RCC 7860 (cell line): Measurements from ENCODE around the gene NLN.
A peak's percentile ranks its signal among the peaks of the same experiment; 100 is the strongest.
"Not testable (repeated sequence)": the region's sequence is repeated elsewhere in the genome, so short reads cannot be mapped to it uniquely, and the experiment has no call there.

Experiments
- DNase-seq: peaks from one replicate; pipeline ENCODE4 v3.0.0-alpha.2; 2015; ENCODE audit warnings: low spot score
- FAIRE-seq: peaks from 2 replicates; lab custom pipeline; 2012; peaks lifted over from hg19 to GRCh38; lab: Jason Lieb, UNC

NLN gene

GRCh38 chr5:65769539-65769938 is 47.5 kb downstream of the NLN start:
- FAIRE-seq: peak; percentile 84

DNA sequence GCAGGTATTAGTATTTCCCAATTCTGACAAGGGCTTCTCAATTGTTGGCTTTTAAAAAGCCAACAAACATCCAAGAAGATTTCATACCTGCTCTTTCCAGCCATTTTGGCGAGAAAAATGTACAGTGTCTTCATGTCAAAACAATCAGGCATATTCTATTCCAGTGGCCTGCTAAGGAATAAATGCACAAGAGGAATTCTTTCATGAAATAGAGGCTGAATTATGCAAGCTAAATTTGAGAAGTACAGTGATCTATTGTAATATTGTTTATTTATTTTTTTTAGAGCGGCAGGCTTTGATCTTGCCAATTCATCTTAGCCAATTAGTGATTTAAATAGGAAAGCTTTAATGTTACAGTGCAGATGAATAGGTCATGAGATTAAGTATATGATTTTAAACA is 49.3 kb downstream of the NLN start:
- no peak for FAIRE-seq
- DNase-seq: no peak

More at GRCh38 chr5:65769539-65769938, 47.5 kb downstream of the NLN start:
- peak; percentile 81 for DNase-seq

GRCh38 chr5:65772963-65773362 is 51.0 kb downstream of the NLN start:
- not testable (repeated sequence) for DNase-seq, FAIRE-seq

DNA sequence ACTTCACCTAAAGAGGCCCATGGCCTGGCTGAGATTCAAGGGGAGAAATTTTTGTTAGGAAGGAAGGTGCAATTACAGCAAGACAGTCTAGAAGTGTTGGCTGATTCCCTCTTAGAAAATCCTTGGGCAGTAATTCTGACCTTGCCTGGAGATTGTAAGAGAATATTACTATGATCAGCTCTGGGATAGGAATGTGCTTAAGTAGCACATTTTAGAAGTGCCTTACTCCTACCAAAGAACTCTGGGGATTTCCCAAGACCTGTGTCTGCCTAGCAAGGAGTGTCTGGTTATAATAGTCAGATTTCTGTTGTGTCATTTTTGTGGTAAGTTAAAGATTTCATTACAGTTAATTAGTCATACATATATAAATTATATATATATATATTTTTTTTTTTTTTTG is 52.3 kb downstream of the NLN start:
- peak; percentile 80 for DNase-seq
- peak; percentile 81 for FAIRE-seq

- FAIRE-seq (no peak), DNase-seq (no peak)
Measured at GRCh38 chr5:65775476-65775875, 53.5 kb downstream of the NLN start.

DNA sequence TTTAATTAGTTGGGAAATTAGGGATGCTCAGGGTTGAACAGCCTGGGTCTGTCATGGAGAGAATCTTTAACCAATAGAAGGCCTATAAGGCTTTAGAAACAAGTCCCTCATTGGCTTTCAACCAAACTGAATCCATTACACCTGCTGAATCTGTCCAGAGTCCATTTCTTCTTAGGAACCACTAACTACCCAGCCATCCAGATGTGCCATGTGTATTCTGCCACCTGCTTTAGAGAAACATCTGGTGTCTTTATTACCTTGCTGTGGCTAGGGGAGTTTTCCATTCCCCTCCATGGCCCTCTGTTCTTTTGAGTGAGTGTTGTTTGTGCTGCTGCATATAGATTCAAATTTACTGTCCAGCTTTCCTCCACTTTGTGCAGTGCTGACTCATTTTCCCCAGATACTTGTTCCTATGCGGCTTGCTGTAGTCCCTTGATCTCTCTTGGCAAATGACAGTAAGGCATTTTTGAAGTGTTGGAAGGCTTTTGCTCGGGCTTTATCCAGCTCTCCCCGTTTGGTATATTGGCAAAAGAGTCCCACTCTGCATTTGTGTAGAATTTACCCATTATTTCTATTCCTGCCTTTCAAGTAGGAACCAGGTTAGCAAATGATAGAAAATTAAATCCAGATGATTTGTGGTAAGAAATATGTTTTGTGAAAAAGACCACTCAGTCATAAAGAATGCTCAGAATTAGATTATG is 54.6 kb downstream of the NLN start:
- DNase-seq: no peak
- no peak for FAIRE-seq

GRCh38 chr5:65778126-65778525 is 56.1 kb downstream of the NLN start:
- DNase-seq (no peak), FAIRE-seq (no peak)

DNA sequence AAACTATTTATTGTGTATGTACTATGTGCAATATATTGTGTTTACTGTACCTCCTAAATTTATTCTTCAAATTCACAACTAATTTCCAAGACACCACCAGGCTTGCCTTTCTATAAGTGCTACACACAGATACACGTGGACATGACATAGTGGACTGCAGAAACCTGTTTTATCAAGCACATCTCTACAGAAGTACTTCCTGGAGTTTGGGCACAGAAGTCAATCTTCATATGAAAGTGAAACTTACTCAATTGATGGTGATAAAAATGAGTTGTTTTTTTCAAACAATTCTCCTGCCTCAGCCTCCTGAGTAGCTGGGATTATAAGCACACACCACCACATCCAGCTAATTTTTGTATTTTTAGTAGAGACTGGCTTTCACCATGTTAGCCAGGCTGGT is 57.6 kb downstream of the NLN start:
- DNase-seq (no peak), FAIRE-seq (no peak)

- not testable (repeated sequence) for DNase-seq, FAIRE-seq
Measured at GRCh38 chr5:65788296-65788695, 66.3 kb downstream of the NLN start.

GRCh38 chr5:65790371-65791163 is 68.6 kb downstream of the NLN start:
- DNase-seq (no peak), FAIRE-seq (no peak)

- DNase-seq (no peak), FAIRE-seq (no peak)
Measured at GRCh38 chr5:65791712-65792673, 70.0 kb downstream of the NLN start.

DNA sequence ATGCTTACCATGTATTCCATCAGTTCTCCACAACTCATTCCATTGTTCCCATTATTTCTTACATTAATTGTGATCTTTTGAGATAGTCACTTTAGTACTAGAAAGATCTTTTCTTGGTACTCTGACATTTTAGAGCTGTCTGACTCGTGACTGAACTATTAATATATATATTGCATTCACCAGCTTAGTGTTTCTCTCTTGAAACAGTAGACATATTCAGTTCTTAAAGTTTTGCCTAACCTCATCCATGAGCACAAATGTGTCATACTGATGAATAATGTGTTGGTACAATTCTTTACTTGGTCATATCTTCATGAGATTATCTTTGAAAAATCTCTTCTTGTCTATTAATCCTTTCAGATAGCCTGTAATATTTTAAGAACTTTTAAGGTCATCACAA is 74.3 kb downstream of the NLN start:
- FAIRE-seq: no peak
- no peak for DNase-seq

DNA sequence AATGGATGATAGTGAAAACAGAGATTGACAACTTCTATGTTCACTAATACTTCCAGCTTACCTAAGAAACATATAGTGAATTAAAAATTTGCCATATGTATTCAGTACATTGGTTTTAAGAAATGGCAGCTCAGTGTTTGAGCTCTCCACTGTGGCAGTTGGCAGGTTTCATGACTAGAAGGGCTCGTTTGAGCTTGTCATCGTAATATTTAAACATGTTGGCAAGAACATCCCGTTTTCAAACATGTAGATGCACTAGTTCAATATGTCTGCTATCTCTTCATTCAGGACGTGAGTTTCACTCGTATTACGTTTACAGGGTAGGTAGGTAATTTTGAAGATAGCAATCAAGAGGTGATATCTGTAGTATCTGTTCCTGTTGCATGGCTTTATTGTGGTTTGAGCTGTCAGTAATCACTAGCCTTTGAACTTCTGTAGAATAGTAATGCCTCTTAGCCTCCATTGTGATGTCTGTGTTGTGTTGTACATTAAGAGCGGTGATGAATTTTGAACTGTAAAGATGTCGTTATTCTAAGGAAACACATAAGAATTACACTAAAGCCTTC is 74.8 kb downstream of the NLN start:
- DNase-seq (no peak), FAIRE-seq (no peak)

DNA sequence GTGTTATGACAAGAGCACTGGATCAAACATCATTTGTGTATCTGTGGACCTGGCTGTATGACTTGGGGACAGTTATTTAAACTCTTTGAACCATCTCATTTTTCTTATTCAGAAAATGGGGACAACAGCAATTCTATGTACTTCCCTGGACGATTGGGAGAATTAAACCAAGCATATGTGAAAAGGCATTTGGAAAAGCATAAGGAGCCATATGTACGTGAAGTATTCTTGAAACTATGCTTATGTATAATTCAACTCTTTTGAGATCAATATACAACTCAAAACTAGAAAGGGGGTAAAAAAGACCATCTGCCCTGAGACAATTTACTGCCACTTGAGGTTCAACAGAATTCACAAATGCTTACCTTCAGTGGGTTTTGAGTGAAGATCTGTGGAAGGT is 75.5 kb downstream of the NLN start:
- no peak for DNase-seq
- FAIRE-seq: no peak

- FAIRE-seq: no peak
- DNase-seq: no peak
Measured at GRCh38 chr5:65799857-65800256, 77.9 kb downstream of the NLN start.

- no peak for DNase-seq
- FAIRE-seq: no peak
Measured at GRCh38 chr5:65800775-65801174, 78.8 kb downstream of the NLN start.

GRCh38 chr5:65801352-65801783 is 79.4 kb downstream of the NLN start:
- DNase-seq: no peak
- no peak for FAIRE-seq

- FAIRE-seq (no peak), DNase-seq (no peak)
Measured at GRCh38 chr5:65802080-65802479, 80.1 kb downstream of the NLN start.

DNA sequence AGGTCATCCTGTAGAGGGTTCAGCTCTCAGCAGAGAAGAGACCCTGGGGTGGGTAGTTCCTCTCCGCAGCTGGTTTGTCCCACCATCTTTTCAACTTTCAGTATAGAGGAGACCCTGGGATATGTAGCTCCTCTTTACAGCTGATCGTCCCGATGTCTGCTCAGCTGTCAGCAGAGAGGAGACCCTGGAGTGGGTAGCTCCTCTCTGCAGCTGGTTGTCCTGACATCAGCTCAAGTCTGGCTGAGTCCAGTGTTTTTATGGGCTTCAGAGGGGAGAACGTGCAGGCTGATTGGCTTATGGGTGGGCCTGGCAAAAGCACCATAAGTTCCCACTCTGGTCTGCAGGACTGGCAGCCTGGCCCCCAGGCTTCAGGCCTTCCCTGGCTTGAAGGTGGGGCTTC is 80.8 kb downstream of the NLN start:
- DNase-seq (no peak), FAIRE-seq (no peak)

DNA sequence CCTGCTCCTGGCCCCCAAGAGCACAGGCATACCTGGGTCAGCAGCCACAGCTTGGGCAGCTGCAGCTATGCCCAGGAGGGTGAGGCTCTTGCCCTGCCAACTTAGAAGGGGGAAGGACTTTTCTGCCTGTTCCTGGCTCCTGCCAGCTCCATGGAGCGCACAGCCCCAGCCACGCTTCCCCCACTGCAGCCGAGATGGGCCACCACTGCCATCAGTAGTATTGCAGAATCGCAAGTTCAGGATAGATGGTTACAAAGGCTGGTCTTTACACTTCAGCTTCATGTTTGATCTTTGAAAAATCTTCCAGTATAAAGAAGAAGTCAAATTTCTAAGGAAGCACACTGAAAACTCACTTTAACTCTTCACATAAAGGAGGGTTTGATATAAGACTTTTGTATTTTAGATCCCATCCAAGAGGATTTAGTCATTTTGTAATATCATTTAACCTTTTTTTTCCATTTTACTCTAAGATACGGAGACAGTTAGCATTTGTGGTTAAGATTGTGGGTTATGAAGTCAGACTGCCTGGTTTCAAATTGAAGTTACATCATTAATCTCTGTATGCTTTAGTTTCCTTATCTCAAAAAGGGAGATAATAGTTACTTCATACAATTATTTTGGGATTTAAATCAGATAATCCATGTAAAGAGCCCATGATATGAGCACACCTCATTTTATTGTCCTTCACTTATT is 81.8 kb downstream of the NLN start:
- DNase-seq: peak; percentile 35
- FAIRE-seq: peak; percentile 63
